ENCODE measurements around the gene RBM24.

- TF ChIP-seq EGR1 (conservative IDR thresholded peaks at IDR 0.05), result no peak
- no peak for TF ChIP-seq ZNF764 (CRISPR knock-in tag; IDR thresholded peaks at IDR 0.05; ENCODE audit: low read depth)
- TF ChIP-seq CTCF (IDR thresholded peaks at IDR 0.05 in 2 of 3, conservative IDR thresholded peaks at IDR 0.05 in 1 of 3; ENCODE audit: insufficient read depth in 2 of 3, low read depth in 1 of 3, low read length in 3 of 3), result no peak
- no peak for TF ChIP-seq REST (IDR thresholded peaks at IDR 0.05; ENCODE audit: borderline replicate concordance)
- no peak for TF ChIP-seq REST (CRISPR knock-in tag; IDR thresholded peaks at IDR 0.05; ENCODE audit: low read depth)
- TF ChIP-seq DMBX1 (CRISPR knock-in tag; IDR thresholded peaks at IDR 0.05; ENCODE audit: borderline replicate concordance), result no peak
- no peak for TF ChIP-seq PKNOX1 (IDR thresholded peaks at IDR 0.05)
- TF ChIP-seq ZNF561 (CRISPR knock-in tag; conservative IDR thresholded peaks at IDR 0.05), result no peak
- TF ChIP-seq TAF15 (IDR thresholded peaks at IDR 0.05; ENCODE audit: low read depth, low read length), result no peak
- TF ChIP-seq ZNF592 (IDR thresholded peaks at IDR 0.05), result no peak
- no peak for TF ChIP-seq RAD21 (CRISPR knock-in tag; conservative IDR thresholded peaks at IDR 0.05 in 1 of 2, IDR thresholded peaks at IDR 0.05 in 1 of 2)
- TF ChIP-seq TCF15 (CRISPR knock-in tag; IDR thresholded peaks at IDR 0.05), result no peak
- no peak for TF ChIP-seq FOXK1 (CRISPR knock-in tag; IDR thresholded peaks at IDR 0.05; ENCODE audit: borderline replicate concordance)
- no peak for TF ChIP-seq CREB1 (IDR thresholded peaks at IDR 0.05)
- TF ChIP-seq CREB1 (CRISPR knock-in tag; IDR thresholded peaks at IDR 0.05), result no peak
Measured at GRCh38 chr6:17336425-17336824, 55.3 kb downstream of the RBM24 start.
